PC-3 (cell line): ENCODE measurements around the gene FUCA2.

ENCODE experiments used
- EZH2 ChIP-seq: fragments of 300-600 bp; sonication (generic); IDR thresholded peaks from one replicate; pipeline ENCODE4 v1.6.1; 2017; ENCODE audit warnings: antibody characterized with exemption, mild to moderate bottlenecking, low read length; ENCODE audit not compliant: unreplicated experiment
- TF ChIP-seq, protein P1 (sequence below): fragments of 300-600 bp; sonication (generic); conservative IDR thresholded peaks from 2 replicates; pipeline ENCODE4 v1.5.1; 2017; ENCODE audit warnings: antibody characterized with exemption, low read depth, mild to moderate bottlenecking, low read length

- TF ChIP-seq, protein P1, sequence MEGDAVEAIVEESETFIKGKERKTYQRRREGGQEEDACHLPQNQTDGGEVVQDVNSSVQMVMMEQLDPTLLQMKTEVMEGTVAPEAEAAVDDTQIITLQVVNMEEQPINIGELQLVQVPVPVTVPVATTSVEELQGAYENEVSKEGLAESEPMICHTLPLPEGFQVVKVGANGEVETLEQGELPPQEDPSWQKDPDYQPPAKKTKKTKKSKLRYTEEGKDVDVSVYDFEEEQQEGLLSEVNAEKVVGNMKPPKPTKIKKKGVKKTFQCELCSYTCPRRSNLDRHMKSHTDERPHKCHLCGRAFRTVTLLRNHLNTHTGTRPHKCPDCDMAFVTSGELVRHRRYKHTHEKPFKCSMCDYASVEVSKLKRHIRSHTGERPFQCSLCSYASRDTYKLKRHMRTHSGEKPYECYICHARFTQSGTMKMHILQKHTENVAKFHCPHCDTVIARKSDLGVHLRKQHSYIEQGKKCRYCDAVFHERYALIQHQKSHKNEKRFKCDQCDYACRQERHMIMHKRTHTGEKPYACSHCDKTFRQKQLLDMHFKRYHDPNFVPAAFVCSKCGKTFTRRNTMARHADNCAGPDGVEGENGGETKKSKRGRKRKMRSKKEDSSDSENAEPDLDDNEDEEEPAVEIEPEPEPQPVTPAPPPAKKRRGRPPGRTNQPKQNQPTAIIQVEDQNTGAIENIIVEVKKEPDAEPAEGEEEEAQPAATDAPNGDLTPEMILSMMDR, result no peak
- no peak for TF ChIP-seq EZH2
Measured at GRCh38 chr6:143553337-143553736, 41.8 kb upstream of the FUCA2 start.
